Adrenal gland (tissue), 12 donors: Measurements from ENCODE around the gene RFX1. TPM values are rescaled to one million over a fixed set of nuclear protein-coding genes. Genes with fewer than 3 reads are reported as not detected.

Experiments
- DNase-seq, 7 donors: peaks; one replicate each; pipeline ENCODE4 v3.0.0-alpha.2; 2019 to 2020
- H3K27ac ChIP-seq, 5 donors: fragments of 200-600 bp; sonication (generic) in 4 of 5; 1 replicate in 3 of 5; 2 replicates in 2 of 5; pipeline versions ENCODE4 v1.5.1 to v1.8.0; 2016 to 2020; ENCODE audit warnings: mild to moderate bottlenecking in 1 of 5
- H3K27me3 ChIP-seq: fragments of 200-600 bp; 2 replicates; pipeline ENCODE4 v1.8.0; 2021
- H3K36me3 ChIP-seq, 2 donors: fragments of 200-600 bp; replicated peaks in 1 of 2; 1 replicate in 1 of 2; 2 replicates in 1 of 2; pipeline versions ENCODE4 v1.5.1 to v1.8.0; 2018 to 2022
- H3K4me1 ChIP-seq, 2 donors: fragments of 200-600 bp; replicated peaks in 1 of 2; 1 replicate in 1 of 2; 2 replicates in 1 of 2; pipeline versions ENCODE4 v1.5.1 to v1.8.0; 2018 to 2021
- H3K4me3 ChIP-seq, 4 donors: fragments of 200-600 bp; sonication (generic) in 3 of 4; one replicate each; pipeline ENCODE4 v1.5.1; 2016 to 2018
- H3K9me3 ChIP-seq, 3 donors: fragments of 200-600 bp; sonication (generic) in 1 of 3; replicated peaks in 1 of 3; 1 replicate in 2 of 3; 2 replicates in 1 of 3; pipeline versions ENCODE4 v1.5.1 to v1.8.0; 2016 to 2021
- CTCF ChIP-seq, 6 experiments: fragments of 450-650 bp in 4 of 6; fragments of 200-600 bp in 2 of 6; sonication (generic) in 1 of 6; IDR thresholded peaks; 1 replicate in 5 of 6; 2 replicates in 1 of 6; pipeline versions ENCODE4 v1.5.1 to v1.8.0; 2016 to 2021; ENCODE audit warnings: antibody characterized with exemption in 6 of 6, mild to moderate bottlenecking in 2 of 6, moderate library complexity in 1 of 6
- POLR2A ChIP-seq, 2 donors: fragments of 450-650 bp; IDR thresholded peaks; one replicate each; pipeline ENCODE4 v1.6.1; 2017; ENCODE audit warnings: antibody characterized with exemption in 2 of 2, mild to moderate bottlenecking in 2 of 2, moderate library complexity in 1 of 2
- WGBS, 4 donors: extraction: QIAGEN DNeasy Blood & Tissue Kit in 2 of 4; methylation state at CpG; one replicate each; pipeline versions ENCODE4 v1.1.5 to v1.1.7; 2013 to 2017; 5-methylcytosine and 5-hydroxymethylcytosine counted together
- intact Hi-C, 2 donors: fragments of 100-400 bp; cut with DNase I; formaldehyde crosslinking; loops; one replicate each; pipeline versions ENCODE4 v1.14.1 to v1.15.0; 2022 to 2023
- polyA plus RNA-seq, 3 donors: library from polyadenylated mRNA; stranded (reverse); fragments of 200-250 nt in 2 of 3; fragments of 350-450 nt in 1 of 3; fragmentation: Illumina TruSeq in 1 of 3; extraction: RNeasy Lipid Tissue Mini Kit (QIAGEN cat#74804) in 1 of 3; gene quantifications; one replicate each; pipeline ENCODE4 v1.2.3, GENCODE V29; 2013 to 2014
- total RNA-seq, 9 donors: library from RNA; depleted of rRNA in 4 of 9; stranded (reverse); fragments of >200 nt in 4 of 9; fragments of 120-200 nt in 1 of 9; fragmentation: NEBNext Ultra II Directional in 1 of 9; extraction: Animal tissue kit (Norgen Biotek cat#: 25700) in 1 of 9; gene quantifications; one replicate each; pipeline versions ENCODE4 v1.1.0 to v1.2.4, GENCODE V29; 2013 to 2023
- donor health status: healthy with polysubstance abuse.
- donor health status: Bipolar disorder and iron deficiency.
- donor health status: DM: yes; HTN: yes; CAD: no.
- donor health status: DM: no; HTN: no; CAD: no.
- donor health status: DM: no; HTN: no; CAD: no.
- donor health status: DM: yes; HTN: yes; CAD: no.

Gene RFX1
- total and polyA plus RNA-seq, 12 donors: 1.4 to 21.4 (median 7.0) TPM

GRCh38 chr19:13920940-13921747 lies 85.0 kb downstream of the RFX1 start:
- no peaks in the 10 kb centered on the region for H3K9me3 ChIP-seq
- H3K36me3 ChIP-seq: peaks cover 0 to 62% of the 10 kb centered on the region in 2 donors
- 82 to 93% (median 90%) methylated on average over 2 of the region's 2 CpGs for WGBS, 4 donors
- no peaks in the 10 kb centered on the region for H3K27me3 ChIP-seq
- no peak overlapping the region for H3K27ac ChIP-seq
- DNase-seq: peak in 3 of 7 donors; percentile 30 to 61 (median 40)
- no peaks in the 10 kb centered on the region for H3K4me1 ChIP-seq
- intact Hi-C loops: no loop called here
- no peak overlapping the region for H3K4me3 ChIP-seq
- TF ChIP-seq POLR2A (IDR thresholded peaks at IDR 0.05) (no peak), CTCF (IDR thresholded peaks at IDR 0.05) (no peak)

DNA sequence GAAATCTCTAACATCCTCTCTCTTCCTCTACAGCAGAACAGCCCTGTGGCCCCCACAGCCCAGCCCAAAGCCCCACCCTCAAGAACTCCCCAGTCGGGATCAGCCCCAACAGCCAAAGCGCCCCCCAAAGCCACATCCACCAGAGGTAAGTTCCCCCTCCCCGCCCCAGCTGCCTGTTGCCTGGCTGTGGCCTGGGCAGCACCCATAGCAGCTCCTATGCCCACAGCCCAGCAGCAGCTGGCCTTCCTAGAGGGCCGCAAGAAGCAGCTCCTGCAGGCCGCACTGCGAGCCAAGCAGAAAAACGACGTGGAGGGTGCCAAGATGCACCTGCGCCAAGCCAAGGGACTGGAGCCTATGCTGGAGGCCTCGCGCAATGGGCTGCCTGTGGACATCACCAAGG lies 85.6 kb downstream of the RFX1 start:
- TF ChIP-seq POLR2A (IDR thresholded peaks at IDR 0.05): no peak
- TF ChIP-seq CTCF (IDR thresholded peaks at IDR 0.05): no peak
- Histone ChIP-seq H3K27ac (no peak overlapping the region), H3K36me3 (peaks cover 0 to 62% of the 10 kb centered on the region in 2 donors), H3K9me3 (no peaks in the 10 kb centered on the region), H3K27me3 (no peaks in the 10 kb centered on the region), H3K4me1 (no peaks in the 10 kb centered on the region), H3K4me3 (no peak overlapping the region)
- DNase-seq: no peak
- WGBS, 4 donors: 97 to 100% (median 99%) methylated on average over 1 to 11 of the region's 11 CpGs
- intact Hi-C loops: no loop called here

DNA sequence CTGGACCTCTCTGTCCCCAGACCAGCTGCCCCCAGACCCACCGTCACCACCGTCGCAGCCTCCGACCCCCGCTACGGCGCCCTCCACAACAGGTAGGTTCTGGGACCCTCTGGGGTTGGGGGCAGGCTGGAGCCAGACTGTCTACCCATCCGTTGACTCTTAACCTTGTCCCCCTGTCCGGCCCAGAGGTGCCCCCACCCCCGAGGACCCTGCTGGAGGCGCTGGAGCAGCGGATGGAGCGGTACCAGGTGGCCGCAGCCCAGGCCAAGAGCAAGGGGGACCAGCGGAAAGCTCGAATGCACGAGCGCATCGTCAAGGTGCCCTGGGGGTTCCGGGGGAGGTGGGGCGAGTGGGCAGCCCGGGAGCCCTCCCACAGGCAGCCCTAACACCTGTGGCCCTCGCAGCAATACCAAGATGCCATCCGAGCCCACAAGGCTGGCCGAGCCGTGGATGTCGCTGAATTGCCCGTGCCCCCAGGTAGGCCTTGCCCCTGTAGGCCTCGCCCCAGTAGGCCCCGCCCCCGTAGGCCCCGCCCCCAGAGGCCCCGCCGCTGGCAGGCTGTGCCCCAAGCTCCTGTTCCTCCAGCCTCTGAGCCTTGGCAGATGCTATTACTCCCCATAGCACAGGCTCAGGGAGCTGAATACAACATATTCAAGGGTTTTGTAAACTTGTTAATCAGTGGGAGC lies 87.3 kb downstream of the RFX1 start:
- peaks cover 0 to 66% of the 10 kb centered on the region in 2 donors for H3K36me3 ChIP-seq
- intact Hi-C loops: no loop called here
- TF ChIP-seq POLR2A (IDR thresholded peaks at IDR 0.05) (no peak), CTCF (IDR thresholded peaks at IDR 0.05) (no peak)
- H3K27me3 ChIP-seq: no peaks in the 10 kb centered on the region
- H3K27ac ChIP-seq: no peak overlapping the region
- H3K4me3 ChIP-seq: no peak overlapping the region
- no peaks in the 10 kb centered on the region for H3K4me1 ChIP-seq
- DNase-seq: no peak
- no peaks in the 10 kb centered on the region for H3K9me3 ChIP-seq
- WGBS, 4 donors: 90 to 95% (median 93%) methylated on average over 11 to 34 of the region's 34 CpGs

DNA sequence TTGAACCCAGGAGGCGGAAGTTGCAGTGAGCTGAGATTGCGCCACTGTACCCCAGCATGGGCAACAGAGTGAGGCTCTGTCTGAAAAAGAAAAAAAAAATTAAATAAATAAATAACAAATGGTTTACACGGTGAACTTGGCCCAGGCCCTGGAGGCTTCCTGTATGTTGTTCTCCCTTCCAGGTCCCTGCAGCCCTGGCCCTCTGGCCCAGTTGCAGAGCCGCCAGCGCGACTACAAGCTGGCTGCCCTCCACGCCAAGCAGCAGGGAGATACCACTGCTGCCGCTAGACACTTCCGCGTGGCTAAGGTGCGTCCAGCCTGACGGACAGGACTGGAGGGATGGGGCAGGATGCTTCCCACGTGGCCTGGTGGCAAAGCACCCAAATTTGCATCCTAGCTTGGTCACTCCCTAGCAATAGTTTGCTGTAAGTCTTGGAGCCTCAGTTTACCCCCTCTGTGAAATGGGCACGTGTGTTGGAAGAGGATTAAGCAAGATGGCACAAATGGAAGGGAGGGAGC lies 88.2 kb downstream of the RFX1 start:
- peak in 3 of 7 donors; percentile 32 to 57 (median 41) for DNase-seq
- intact Hi-C loops: no loop called here
- WGBS, 4 donors: 67 to 85% (median 79%) methylated on average over 6 to 14 of the region's 14 CpGs
- peaks cover 0 to 66% of the 10 kb centered on the region in 2 donors for H3K36me3 ChIP-seq
- H3K4me1 ChIP-seq: no peaks in the 10 kb centered on the region
- H3K9me3 ChIP-seq: no peaks in the 10 kb centered on the region
- no peak overlapping the region for H3K27ac ChIP-seq
- H3K4me3 ChIP-seq: no peak overlapping the region
- H3K27me3 ChIP-seq: no peaks in the 10 kb centered on the region
- TF ChIP-seq POLR2A (IDR thresholded peaks at IDR 0.05) (no peak), CTCF (IDR thresholded peaks at IDR 0.05) (no peak)
